ENCODE data around the gene PCDH17. TPM values are rescaled to one million over a fixed set of nuclear protein-coding genes. Genes with fewer than 3 reads are reported as not detected.

Gene PCDH17
- total RNA-seq, 2 experiments from 2014 or later, result not detected

GRCh38 chr13:57724486-57725272 lies 93.1 kb downstream of the PCDH17 start:
- no peak overlapping the region for H3K27ac Mint-ChIP-seq
- no peaks in the 10 kb centered on the region for H3K36me3 Mint-ChIP-seq
- H3K4me1 Mint-ChIP-seq, result no peaks in the 10 kb centered on the region
- no peaks in the 10 kb centered on the region for H3K27me3 Mint-ChIP-seq
- no peak for ATAC-seq
- CTCF ChIA-PET, result no interaction called here
- H3K9me3 Mint-ChIP-seq (ENCODE audit: low read depth), result peaks cover 6% of the 10 kb centered on the region
- DNase-seq, result no peak
- H3K4me3 Mint-ChIP-seq, result no peak overlapping the region

DNA sequence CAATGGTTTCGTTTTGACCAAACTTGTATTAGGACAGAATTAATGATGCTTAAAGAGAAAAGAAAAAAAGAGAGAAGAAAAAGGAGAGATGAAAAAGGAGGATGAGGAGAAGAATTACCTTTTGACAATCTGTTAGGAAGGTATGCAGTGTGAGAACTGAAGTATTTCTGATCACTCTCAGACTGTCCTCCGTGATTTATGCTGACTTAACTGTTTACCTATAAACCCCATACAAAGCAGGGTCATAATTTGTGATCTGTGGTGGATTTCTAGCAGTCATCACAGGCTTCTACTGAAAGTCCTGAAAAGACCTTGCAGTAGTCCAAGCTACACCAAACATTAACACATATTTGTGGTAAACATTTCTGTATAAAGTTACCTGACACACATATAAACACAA lies 93.9 kb downstream of the PCDH17 start:
- H3K36me3 Mint-ChIP-seq, result no peaks in the 10 kb centered on the region
- peaks cover 6% of the 10 kb centered on the region for H3K9me3 Mint-ChIP-seq (ENCODE audit: low read depth)
- H3K27me3 Mint-ChIP-seq, result no peaks in the 10 kb centered on the region
- no peaks in the 10 kb centered on the region for H3K4me1 Mint-ChIP-seq
- no peak for DNase-seq
- CTCF ChIA-PET, result no interaction called here
- ATAC-seq, result no peak
- H3K27ac Mint-ChIP-seq, result no peak overlapping the region
- no peak overlapping the region for H3K4me3 Mint-ChIP-seq

- peaks cover 6% of the 10 kb centered on the region for H3K9me3 Mint-ChIP-seq (ENCODE audit: low read depth)
- CTCF ChIA-PET, result no interaction called here
- no peak overlapping the region for H3K4me3 Mint-ChIP-seq
- no peak overlapping the region for H3K27ac Mint-ChIP-seq
- DNase-seq (no peak), ATAC-seq (no peak)
- no peaks in the 10 kb centered on the region for H3K36me3 Mint-ChIP-seq
- H3K4me1 Mint-ChIP-seq, result no peaks in the 10 kb centered on the region
- no peaks in the 10 kb centered on the region for H3K27me3 Mint-ChIP-seq
Measured at GRCh38 chr13:57726981-57727380, 95.4 kb downstream of the PCDH17 start.

DNA sequence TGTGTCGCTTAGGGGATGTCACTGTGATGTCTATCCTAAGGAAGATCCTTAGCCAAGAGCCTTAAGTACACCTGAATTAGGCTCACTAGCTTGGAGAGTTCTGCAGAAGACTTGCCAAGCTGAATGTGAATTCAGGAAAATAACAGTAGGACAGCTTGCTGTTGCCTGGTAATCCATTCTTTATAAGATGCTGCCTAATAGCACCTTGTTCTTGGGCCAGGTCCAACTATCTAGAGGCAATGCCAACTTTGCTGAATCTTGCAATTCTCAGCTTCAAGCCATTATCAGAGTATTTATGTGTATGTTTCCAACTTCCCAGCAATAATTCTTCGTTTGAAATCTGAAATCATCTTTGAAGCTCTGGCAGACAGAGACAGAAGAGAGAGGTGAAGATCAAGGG lies 102.8 kb downstream of the PCDH17 start:
- no peak overlapping the region for H3K27ac Mint-ChIP-seq
- H3K4me1 Mint-ChIP-seq, result no peaks in the 10 kb centered on the region
- H3K9me3 Mint-ChIP-seq (ENCODE audit: low read depth), result peaks cover 5% of the 10 kb centered on the region
- H3K27me3 Mint-ChIP-seq, result no peaks in the 10 kb centered on the region
- no peak for DNase-seq
- no peaks in the 10 kb centered on the region for H3K36me3 Mint-ChIP-seq
- no peak overlapping the region for H3K4me3 Mint-ChIP-seq
- CTCF ChIA-PET, result no interaction called here
- ATAC-seq, result no peak

GRCh38 chr13:57739089-57739488 lies 107.5 kb downstream of the PCDH17 start:
- Mint-ChIP-seq H3K27ac (no peak overlapping the region), H3K36me3 (no peaks in the 10 kb centered on the region), H3K4me1 (no peaks in the 10 kb centered on the region), H3K9me3 (ENCODE audit: low read depth) (peaks cover 5% of the 10 kb centered on the region), H3K4me3 (no peak overlapping the region), H3K27me3 (no peaks in the 10 kb centered on the region)
- no peak for DNase-seq
- CTCF ChIA-PET, result no interaction called here
- ATAC-seq, result no peak

DNA sequence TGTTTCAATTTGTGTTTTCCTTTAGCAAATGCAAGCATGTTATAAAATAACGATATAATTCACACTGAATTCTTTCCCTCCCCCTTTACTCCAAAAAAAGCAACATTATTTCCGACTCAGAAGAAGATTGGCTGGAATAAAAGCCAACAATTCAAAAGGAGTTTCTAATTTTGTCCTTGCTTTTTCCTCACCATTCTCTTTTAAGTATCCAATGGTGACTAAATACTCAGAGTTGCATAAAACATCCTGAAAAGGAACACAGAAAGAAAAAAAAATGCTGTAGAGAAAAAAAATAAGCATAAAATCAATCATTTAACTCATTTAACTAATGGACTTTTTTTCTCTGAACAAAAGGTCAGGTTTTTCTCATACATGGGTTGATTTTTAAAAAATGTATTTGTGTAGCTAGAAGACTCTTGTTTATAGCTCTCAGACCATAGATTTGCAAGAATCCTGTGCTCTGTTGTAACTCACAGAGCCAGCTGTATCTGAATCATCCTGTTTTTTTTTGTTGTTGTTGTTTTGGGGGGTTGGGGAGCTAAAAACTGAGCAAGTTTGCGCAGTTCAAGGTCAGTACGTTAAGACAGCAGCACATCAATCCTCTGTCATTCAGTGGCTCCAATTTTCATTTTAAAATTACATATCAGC lies 108.1 kb downstream of the PCDH17 start:
- ATAC-seq (no peak), DNase-seq (no peak)
- Mint-ChIP-seq H3K36me3 (no peaks in the 10 kb centered on the region), H3K9me3 (ENCODE audit: low read depth) (peaks cover 5% of the 10 kb centered on the region), H3K27ac (no peak overlapping the region), H3K27me3 (no peaks in the 10 kb centered on the region), H3K4me3 (no peak overlapping the region), H3K4me1 (no peaks in the 10 kb centered on the region)
- CTCF ChIA-PET, result no interaction called here

DNA sequence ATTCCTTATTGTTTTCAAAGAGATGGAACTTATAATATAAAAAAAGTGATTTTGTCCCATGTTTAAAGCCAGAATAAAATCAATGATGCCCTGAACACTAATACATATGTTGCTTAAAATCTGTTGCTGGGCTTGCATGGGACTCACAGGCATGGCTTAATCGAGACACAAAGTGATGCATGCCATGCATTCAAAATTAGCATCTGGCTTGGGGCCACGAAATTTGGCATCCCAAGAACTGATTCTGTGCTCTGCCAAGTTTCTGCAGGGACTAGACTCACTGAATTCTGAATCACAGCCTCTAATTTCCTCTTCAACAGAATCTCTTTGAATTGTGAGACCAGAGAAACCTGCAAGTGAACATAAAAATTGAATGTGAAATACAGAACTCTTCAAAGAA lies 109.2 kb downstream of the PCDH17 start:
- H3K4me1 Mint-ChIP-seq, result no peaks in the 10 kb centered on the region

DNA sequence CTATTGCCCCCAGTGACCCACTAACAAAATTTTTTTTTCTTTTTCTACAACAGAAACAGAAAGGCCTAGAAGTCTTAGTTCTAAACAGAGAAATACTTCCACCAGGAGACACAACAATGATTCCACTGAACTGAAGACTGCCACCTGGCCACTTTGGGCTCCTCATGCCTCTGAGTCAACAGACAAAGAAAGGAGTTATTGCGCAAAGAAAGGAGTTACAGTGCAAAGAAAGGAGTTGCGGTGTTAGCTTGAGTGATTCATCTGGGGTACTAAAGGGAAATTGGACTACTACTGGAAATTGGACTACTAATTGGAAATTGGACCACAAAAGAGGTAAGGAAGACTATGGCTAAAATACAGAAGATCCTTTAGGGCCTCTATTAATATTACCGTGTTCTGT lies 116.6 kb downstream of the PCDH17 start:
- H3K27ac Mint-ChIP-seq, result no peak overlapping the region
- peaks cover 8% of the 10 kb centered on the region for H3K9me3 Mint-ChIP-seq (ENCODE audit: low read depth)
- no peak for ATAC-seq
- DNase-seq, result no peak
- no peak overlapping the region for H3K4me3 Mint-ChIP-seq
- CTCF ChIA-PET, result no interaction called here
- H3K4me1 Mint-ChIP-seq, result no peaks in the 10 kb centered on the region
- no peaks in the 10 kb centered on the region for H3K27me3 Mint-ChIP-seq
- H3K36me3 Mint-ChIP-seq, result no peaks in the 10 kb centered on the region

More for the DNA sequence above, 109.2 kb downstream of the PCDH17 start:
- H3K27ac Mint-ChIP-seq, result no peak overlapping the region
- no peak for DNase-seq
- no peaks in the 10 kb centered on the region for H3K27me3 Mint-ChIP-seq
- H3K36me3 Mint-ChIP-seq, result no peaks in the 10 kb centered on the region
- CTCF ChIA-PET, result no interaction called here
- H3K9me3 Mint-ChIP-seq (ENCODE audit: low read depth), result peaks cover 5% of the 10 kb centered on the region
- no peak overlapping the region for H3K4me3 Mint-ChIP-seq
- ATAC-seq, result no peak

DNA sequence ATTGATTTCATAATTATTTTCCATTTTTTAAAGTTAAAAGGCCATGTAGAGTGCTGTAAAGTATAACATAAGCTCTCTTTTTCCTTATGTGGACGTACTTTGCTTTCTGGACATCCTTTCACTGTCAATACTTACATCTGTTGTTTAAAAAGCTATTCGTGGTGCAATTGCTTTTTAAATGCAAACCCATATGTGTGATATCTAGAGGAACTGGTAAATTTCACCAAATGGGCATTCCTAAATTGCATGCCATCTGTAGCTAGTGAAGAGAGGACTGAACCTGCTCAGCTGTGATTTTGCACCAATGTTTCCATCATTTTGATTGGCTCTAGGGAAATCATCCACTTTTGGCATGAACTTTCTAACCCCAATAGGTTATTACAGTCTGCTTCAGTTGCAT lies 129.4 kb downstream of the PCDH17 start:
- H3K4me1 Mint-ChIP-seq, result no peaks in the 10 kb centered on the region
- CTCF ChIA-PET, result no interaction called here
- no peaks in the 10 kb centered on the region for H3K36me3 Mint-ChIP-seq

GRCh38 chr13:57763689-57764088 lies 132.1 kb downstream of the PCDH17 start:
- H3K9me3 Mint-ChIP-seq (ENCODE audit: low read depth), result peaks cover 8% of the 10 kb centered on the region
- H3K27ac Mint-ChIP-seq, result no peak overlapping the region
- H3K4me3 Mint-ChIP-seq, result no peak overlapping the region
- CTCF ChIA-PET, result no interaction called here
- DNase-seq, result no peak
- no peaks in the 10 kb centered on the region for H3K36me3 Mint-ChIP-seq
- no peaks in the 10 kb centered on the region for H3K27me3 Mint-ChIP-seq
- H3K4me1 Mint-ChIP-seq, result no peaks in the 10 kb centered on the region
- no peak for ATAC-seq

More for the DNA sequence above, 129.4 kb downstream of the PCDH17 start:
- H3K9me3 Mint-ChIP-seq (ENCODE audit: low read depth), result peaks cover 8% of the 10 kb centered on the region
- ATAC-seq, result no peak
- H3K27me3 Mint-ChIP-seq, result no peaks in the 10 kb centered on the region
- no peak for DNase-seq
- no peak overlapping the region for H3K27ac Mint-ChIP-seq
- no peak overlapping the region for H3K4me3 Mint-ChIP-seq
